Mesenchymal stem cell (in vitro differentiated cells and primary cell): ENCODE measurements around the gene MVB12B. TPM values are rescaled to one million over a fixed set of nuclear protein-coding genes. Genes with fewer than 3 reads are reported as not detected.
"Not testable (repeated sequence)": the region's sequence is repeated elsewhere in the genome, so short reads cannot be mapped to it uniquely, and the experiment has no call there.

Source experiments
- DNase-seq: peaks from one replicate; pipeline ENCODE4 v3.0.0-alpha.2; 2013
- H2AFZ ChIP-seq: one replicate; pipeline ENCODE4 v1.6.1; 2013; ENCODE audit warnings: low read depth, mild to moderate bottlenecking, control low read depth, inconsistent platforms, low read length, moderate library complexity
- H2AK5ac ChIP-seq: 2 replicates; pipeline ENCODE4 v1.6.1; 2013; ENCODE audit warnings: low read length, moderate library complexity, mild to moderate bottlenecking, inconsistent platforms; ENCODE audit not compliant: severe bottlenecking
- H2BK120ac ChIP-seq: one replicate; pipeline ENCODE4 v1.6.1; 2013; ENCODE audit warnings: low read depth, mild to moderate bottlenecking, inconsistent platforms, low read length, moderate library complexity
- H2BK12ac ChIP-seq, 2 experiments: one replicate each; pipeline ENCODE4 v1.6.1; 2013; ENCODE audit warnings: inconsistent platforms in 2 of 2, low read length in 2 of 2, mild to moderate bottlenecking in 2 of 2, moderate library complexity in 2 of 2, control low read depth in 1 of 2
- H2BK15ac ChIP-seq: one replicate; pipeline ENCODE4 v1.6.1; 2013; ENCODE audit warnings: mild to moderate bottlenecking, low read depth, inconsistent platforms; ENCODE audit not compliant: poor library complexity, severe bottlenecking
- H2BK5ac ChIP-seq: 2 replicates; pipeline ENCODE4 v1.6.1; 2013; ENCODE audit warnings: low read depth, mild to moderate bottlenecking, low read length, control low read depth, inconsistent platforms; ENCODE audit not compliant: poor library complexity, severe bottlenecking
- H3K14ac ChIP-seq, 2 experiments: one replicate each; pipeline ENCODE4 v1.6.1; 2013; ENCODE audit warnings: inconsistent platforms in 2 of 2, low read length in 2 of 2, control low read depth in 1 of 2, mild to moderate bottlenecking in 1 of 2, moderate library complexity in 1 of 2
- H3K18ac ChIP-seq, 2 experiments: one replicate each; pipeline ENCODE4 v1.6.1; 2013; ENCODE audit warnings: inconsistent platforms in 2 of 2, low read length in 2 of 2, control low read depth in 1 of 2, low read depth in 1 of 2, mild to moderate bottlenecking in 1 of 2
- H3K23ac ChIP-seq, 2 experiments: one replicate each; pipeline ENCODE4 v1.6.1; 2013; ENCODE audit warnings: inconsistent platforms in 2 of 2, low read length in 2 of 2, mild to moderate bottlenecking in 2 of 2, moderate library complexity in 2 of 2, control low read depth in 1 of 2
- H3K27ac ChIP-seq: 2 replicates; pipeline ENCODE4 v1.5.1; 2013; ENCODE audit warnings: mild to moderate bottlenecking, moderate library complexity, low read length, control low read depth, inconsistent platforms; ENCODE audit not compliant: poor library complexity, severe bottlenecking
- H3K27me3 ChIP-seq, 2 experiments: 2 replicates each; pipeline versions ENCODE4 v1.6.1 to v1.7.0; 2013; ENCODE audit warnings: low read length in 2 of 2, mild to moderate bottlenecking in 2 of 2, moderate library complexity in 2 of 2, control low read depth in 1 of 2, inconsistent platforms in 1 of 2; ENCODE audit not compliant: control insufficient read depth in 1 of 2, insufficient read depth in 1 of 2
- H3K36me3 ChIP-seq, 2 experiments: 2 replicates each; pipeline versions ENCODE4 v1.6.1 to v1.7.0; 2013; ENCODE audit warnings: low read length in 2 of 2, control low read depth in 1 of 2, inconsistent platforms in 1 of 2, low read depth in 1 of 2, mild to moderate bottlenecking in 1 of 2; ENCODE audit not compliant: insufficient read depth in 2 of 2, control insufficient read depth in 1 of 2
- H3K4ac ChIP-seq, 2 experiments: one replicate each; pipeline ENCODE4 v1.6.1; 2013; ENCODE audit warnings: inconsistent platforms in 2 of 2, low read length in 2 of 2, mild to moderate bottlenecking in 2 of 2, moderate library complexity in 2 of 2, control low read depth in 1 of 2, low read depth in 1 of 2
- H3K4me1 ChIP-seq: 2 replicates; pipeline ENCODE4 v1.6.1; 2013; ENCODE audit warnings: low read depth, low read length, control low read depth; ENCODE audit not compliant: control insufficient read depth, insufficient read depth
- H3K4me2 ChIP-seq: 2 replicates; pipeline ENCODE4 v1.6.1; 2013; ENCODE audit warnings: low read length, mild to moderate bottlenecking, inconsistent platforms; ENCODE audit not compliant: poor library complexity, severe bottlenecking
- H3K4me3 ChIP-seq, 2 experiments: 2 replicates each; pipeline versions ENCODE4 v1.5.1 to v1.7.0; 2013; ENCODE audit warnings: low read length in 2 of 2, mild to moderate bottlenecking in 2 of 2, control low read depth in 1 of 2, low read depth in 1 of 2; ENCODE audit not compliant: insufficient read depth in 1 of 2
- H3K79me1 ChIP-seq: replicated peaks from 2 replicates; pipeline ENCODE4 v1.6.1; 2013; ENCODE audit warnings: mild to moderate bottlenecking, control low read depth, low read length, inconsistent platforms; ENCODE audit not compliant: poor library complexity, severe bottlenecking
- H3K9ac ChIP-seq: 2 replicates; pipeline ENCODE4 v1.7.0; 2013; ENCODE audit warnings: mild to moderate bottlenecking, low read length, moderate library complexity
- H3K9me3 ChIP-seq: 2 replicates; pipeline ENCODE4 v1.7.0; 2013; ENCODE audit warnings: mild to moderate bottlenecking, low read length; ENCODE audit not compliant: control insufficient read depth
- H4K8ac ChIP-seq: one replicate; pipeline ENCODE4 v1.6.1; 2013; ENCODE audit warnings: inconsistent platforms, mild to moderate bottlenecking, low read length, moderate library complexity
- H4K91ac ChIP-seq: one replicate; pipeline ENCODE4 v1.6.1; 2013; ENCODE audit warnings: mild to moderate bottlenecking, low read length, inconsistent platforms
- WGBS: methylation state at CpG from one replicate; pipeline ENCODE4 v1.1.7; 2013; ENCODE audit warnings: mixed read lengths; 5-methylcytosine and 5-hydroxymethylcytosine counted together
- polyA plus RNA-seq, 2 experiments: library from polyadenylated mRNA; stranded (reverse); fragments of 200-250 nt; gene quantifications; one replicate each; pipeline ENCODE4 v1.2.3, GENCODE V29; 2013

The MVB12B gene
- 3.5 TPM for polyA plus RNA-seq (2013, experiment 1 of 2)
- polyA plus RNA-seq (2013, experiment 2 of 2): 3.4 TPM

- Histone ChIP-seq H2AK5ac (peak within 1 kb of the TSS; percentile 79), H3K14ac (peak within 1 kb of the TSS; percentile 49 to 98), H3K18ac (peak within 1 kb of the TSS; percentile 69 to 75), H3K4me2 (peak within 1 kb of the TSS; percentile 95), H3K27ac (no peak within 1 kb of the TSS), H2AFZ (peak within 1 kb of the TSS; percentile 58), H3K9me3 (peaks cover 11% of the 10 kb centered on the region), H3K27me3 (no peaks in the 10 kb centered on the region), H3K79me1 (peaks cover 14% of the 10 kb centered on the region), H3K4me3 (peak within 1 kb of the TSS; percentile 74 to 87), H2BK5ac (no peak within 1 kb of the TSS), H3K4ac (peak within 1 kb of the TSS; percentile 75 to 98), H2BK15ac (peak within 1 kb of the TSS; percentile 95), H4K8ac (peak within 1 kb of the TSS; percentile 94), H3K36me3 (no peaks in the 10 kb centered on the region), H2BK120ac (peak within 1 kb of the TSS; percentile 78), H3K4me1 (peaks cover 6% of the 10 kb centered on the region), H3K9ac (peak within 1 kb of the TSS; percentile 89), H3K23ac (peak within 1 kb of the TSS in 1 of 2 experiments; percentile 94), H4K91ac (peak within 1 kb of the TSS; percentile 82), H2BK12ac (peak within 1 kb of the TSS; percentile 18 to 74)
- WGBS: 8% methylated on average over 16 of the region's 94 CpGs
- DNase-seq: peak; percentile 37
These were observed at the start of gene MVB12B for GRCh38 chr9:126326228-126327005. TSS of gene MVB12B (plus strand) at chr9:126326829. CDS start at chr9:126326930, 101 bp downstream.

- H3K4me3 ChIP-seq: no peak overlapping the region
- H3K27ac ChIP-seq: no peak overlapping the region
- H2BK12ac ChIP-seq: no peak overlapping the region
- H3K27me3 ChIP-seq: peaks cover 15 to 18% of the 10 kb centered on the region in 2 experiments
- no peak overlapping the region for H3K14ac ChIP-seq
- no peak overlapping the region for H3K23ac ChIP-seq
- H3K36me3 ChIP-seq: no peaks in the 10 kb centered on the region
- no peak overlapping the region for H2BK5ac ChIP-seq
- no peak overlapping the region for H2AFZ ChIP-seq
- H3K18ac ChIP-seq: no peak overlapping the region
- no peaks in the 10 kb centered on the region for H3K79me1 ChIP-seq
- no peak for DNase-seq
- no peaks in the 10 kb centered on the region for H3K4me1 ChIP-seq
- H2AK5ac ChIP-seq: no peak overlapping the region
- H3K9ac ChIP-seq: no peak overlapping the region
- H3K4me2 ChIP-seq: no peak overlapping the region
- H4K8ac ChIP-seq: no peak overlapping the region
- no peak overlapping the region for H2BK15ac ChIP-seq
- H2BK120ac ChIP-seq: no peak overlapping the region
- H4K91ac ChIP-seq: no peak overlapping the region
- peaks cover 8% of the 10 kb centered on the region for H3K9me3 ChIP-seq
- WGBS: 89% methylated on average over 9 of the region's 9 CpGs
- no peak overlapping the region for H3K4ac ChIP-seq
These were observed 42.7 kb upstream of the MVB12B start for GRCh38 chr9:126283799-126284465.

- H3K79me1 ChIP-seq, H3K14ac ChIP-seq, H4K8ac ChIP-seq, H3K36me3 ChIP-seq, H3K4me2 ChIP-seq, H2BK120ac ChIP-seq, H2BK5ac ChIP-seq, H4K91ac ChIP-seq, H3K23ac ChIP-seq, H3K18ac ChIP-seq, H3K27ac ChIP-seq, DNase-seq, H2BK15ac ChIP-seq, H2AFZ ChIP-seq, H3K9me3 ChIP-seq, H3K9ac ChIP-seq, H3K4ac ChIP-seq, H2AK5ac ChIP-seq, H3K4me1 ChIP-seq, H3K4me3 ChIP-seq, H2BK12ac ChIP-seq: not testable (repeated sequence)
- peaks cover 11 to 18% of the 10 kb centered on the region in 2 experiments for H3K27me3 ChIP-seq
- 100% methylated on average over 1 of the region's 2 CpGs for WGBS
These were observed 41.0 kb upstream of the MVB12B start for GRCh38 chr9:126285652-126286051.

- H2BK120ac ChIP-seq: peak overlapping the region; percentile 34
- no peak overlapping the region for H3K4ac ChIP-seq
- WGBS: 90% methylated on average over 4 of the region's 6 CpGs
- no peak overlapping the region for H3K4me2 ChIP-seq
- H3K14ac ChIP-seq: no peak overlapping the region
- H3K27me3 ChIP-seq: peaks cover 13 to 25% of the 10 kb centered on the region in 2 experiments
- no peak overlapping the region for H2BK5ac ChIP-seq
- no peak for DNase-seq
- no peak overlapping the region for H2BK15ac ChIP-seq
- no peak overlapping the region for H4K91ac ChIP-seq
- H4K8ac ChIP-seq: no peak overlapping the region
- H3K79me1 ChIP-seq: no peaks in the 10 kb centered on the region
- H3K27ac ChIP-seq: no peak overlapping the region
- H3K23ac ChIP-seq: no peak overlapping the region
- no peak overlapping the region for H3K4me3 ChIP-seq
- no peaks in the 10 kb centered on the region for H3K9me3 ChIP-seq
- no peak overlapping the region for H2AK5ac ChIP-seq
- H3K18ac ChIP-seq: no peak overlapping the region
- no peak overlapping the region for H3K9ac ChIP-seq
- H2AFZ ChIP-seq: no peak overlapping the region
- H2BK12ac ChIP-seq: no peak overlapping the region
- no peaks in the 10 kb centered on the region for H3K36me3 ChIP-seq
- H3K4me1 ChIP-seq: no peaks in the 10 kb centered on the region
These were observed 39.3 kb upstream of the MVB12B start for GRCh38 chr9:126287166-126287866.
